Measurements from ENCODE around the gene HBEGF. TPM values are rescaled to one million over a fixed set of nuclear protein-coding genes. Genes with fewer than 3 reads are reported as not detected.

Gene HBEGF
- total RNA-seq, 1 donor from 2014 or later: 31.6 TPM

DNA sequence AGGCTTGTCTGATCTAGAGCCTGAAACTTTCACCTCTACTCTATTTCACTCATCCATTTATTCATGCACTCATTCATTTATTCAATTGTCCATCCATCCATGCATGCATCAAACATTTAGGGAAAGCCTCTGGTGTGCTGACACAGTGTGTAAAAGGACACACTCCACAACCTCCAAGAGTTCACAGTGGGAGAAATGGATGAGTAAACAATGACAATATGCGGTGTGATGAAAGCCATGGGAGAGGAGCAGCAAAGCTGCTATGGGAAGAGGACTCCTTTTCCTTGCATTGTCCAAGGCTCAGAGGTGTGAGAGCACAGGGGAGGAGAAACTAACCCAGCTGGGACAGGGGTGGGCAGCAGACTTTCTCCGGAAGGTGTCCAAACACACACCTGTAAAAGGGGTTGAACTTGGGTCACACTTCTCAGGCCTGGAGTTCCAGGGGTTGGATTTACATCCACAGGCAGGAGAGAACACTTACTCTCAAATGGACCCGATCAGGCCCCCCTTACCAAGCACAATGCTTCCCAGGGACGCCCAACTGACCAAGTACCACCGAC is 22.3 kb downstream of the HBEGF start:
- Histone ChIP-seq H3K36me3 (ENCODE audit: control insufficient read depth, insufficient read depth, low read length) (no peaks in the 10 kb centered on the region), H3K4me3 (ENCODE audit: low read depth, low read length) (no peak overlapping the region), H3K27me3 (ENCODE audit: control insufficient read depth, insufficient read depth, low read length) (no peaks in the 10 kb centered on the region)
- DNase-seq (ENCODE audit: low read depth): no peak
- TF ChIP-seq, protein P1, sequence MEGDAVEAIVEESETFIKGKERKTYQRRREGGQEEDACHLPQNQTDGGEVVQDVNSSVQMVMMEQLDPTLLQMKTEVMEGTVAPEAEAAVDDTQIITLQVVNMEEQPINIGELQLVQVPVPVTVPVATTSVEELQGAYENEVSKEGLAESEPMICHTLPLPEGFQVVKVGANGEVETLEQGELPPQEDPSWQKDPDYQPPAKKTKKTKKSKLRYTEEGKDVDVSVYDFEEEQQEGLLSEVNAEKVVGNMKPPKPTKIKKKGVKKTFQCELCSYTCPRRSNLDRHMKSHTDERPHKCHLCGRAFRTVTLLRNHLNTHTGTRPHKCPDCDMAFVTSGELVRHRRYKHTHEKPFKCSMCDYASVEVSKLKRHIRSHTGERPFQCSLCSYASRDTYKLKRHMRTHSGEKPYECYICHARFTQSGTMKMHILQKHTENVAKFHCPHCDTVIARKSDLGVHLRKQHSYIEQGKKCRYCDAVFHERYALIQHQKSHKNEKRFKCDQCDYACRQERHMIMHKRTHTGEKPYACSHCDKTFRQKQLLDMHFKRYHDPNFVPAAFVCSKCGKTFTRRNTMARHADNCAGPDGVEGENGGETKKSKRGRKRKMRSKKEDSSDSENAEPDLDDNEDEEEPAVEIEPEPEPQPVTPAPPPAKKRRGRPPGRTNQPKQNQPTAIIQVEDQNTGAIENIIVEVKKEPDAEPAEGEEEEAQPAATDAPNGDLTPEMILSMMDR (IDR thresholded peaks at IDR 0.05; ENCODE audit: insufficient read depth, low read length, poor library complexity, severe bottlenecking): no peak

GRCh38 chr5:140322751-140323731 is 23.4 kb downstream of the HBEGF start:
- Histone ChIP-seq H3K4me3 (ENCODE audit: low read depth, low read length) (no peak overlapping the region), H3K36me3 (ENCODE audit: control insufficient read depth, insufficient read depth, low read length) (no peaks in the 10 kb centered on the region), H3K27me3 (ENCODE audit: control insufficient read depth, insufficient read depth, low read length) (no peaks in the 10 kb centered on the region)
- DNase-seq (ENCODE audit: low read depth): peak; percentile 89
- TF ChIP-seq, protein P1 (IDR thresholded peaks at IDR 0.05; ENCODE audit: insufficient read depth, low read length, poor library complexity, severe bottlenecking): no peak

GRCh38 chr5:140321796-140322195 is 24.6 kb downstream of the HBEGF start:
- Histone ChIP-seq H3K36me3 (ENCODE audit: control insufficient read depth, insufficient read depth, low read length) (no peaks in the 10 kb centered on the region), H3K4me3 (ENCODE audit: low read depth, low read length) (no peak overlapping the region), H3K27me3 (ENCODE audit: control insufficient read depth, insufficient read depth, low read length) (no peaks in the 10 kb centered on the region)
- TF ChIP-seq, protein P1 (IDR thresholded peaks at IDR 0.05; ENCODE audit: insufficient read depth, low read length, poor library complexity, severe bottlenecking): no peak
- no peak for DNase-seq (ENCODE audit: low read depth)

- Histone ChIP-seq H3K27me3 (ENCODE audit: control insufficient read depth, insufficient read depth, low read length) (no peaks in the 10 kb centered on the region), H3K36me3 (ENCODE audit: control insufficient read depth, insufficient read depth, low read length) (no peaks in the 10 kb centered on the region), H3K4me3 (ENCODE audit: low read depth, low read length) (no peak overlapping the region)
- no peak for DNase-seq (ENCODE audit: low read depth)
- TF ChIP-seq, protein P1 (IDR thresholded peaks at IDR 0.05; ENCODE audit: insufficient read depth, low read length, poor library complexity, severe bottlenecking): no peak
Measured at GRCh38 chr5:140319833-140320232, 26.6 kb downstream of the HBEGF start.

GRCh38 chr5:140318792-140319191 is 27.6 kb downstream of the HBEGF start:
- Histone ChIP-seq H3K36me3 (ENCODE audit: control insufficient read depth, insufficient read depth, low read length) (no peaks in the 10 kb centered on the region), H3K4me3 (ENCODE audit: low read depth, low read length) (no peak overlapping the region), H3K27me3 (ENCODE audit: control insufficient read depth, insufficient read depth, low read length) (no peaks in the 10 kb centered on the region)
- TF ChIP-seq, protein P1 (IDR thresholded peaks at IDR 0.05; ENCODE audit: insufficient read depth, low read length, poor library complexity, severe bottlenecking): no peak
- no peak for DNase-seq (ENCODE audit: low read depth)

All from kidney epithelial cell (primary cell).